ENCODE results near the gene STAP1. TPM values are rescaled to one million over a fixed set of nuclear protein-coding genes. Genes with fewer than 3 reads are reported as not detected.

Gene STAP1
- total RNA-seq, 1 donor from 2014 or later: 19.7 TPM

GRCh38 chr4:67568820-67569219 lies 10.3 kb downstream of the STAP1 start:
- peaks cover 48% of the 10 kb centered on the region for H3K4me1 Mint-ChIP-seq (ENCODE audit: low read depth)
- H3K27ac Mint-ChIP-seq: no peak overlapping the region
- H3K9me3 Mint-ChIP-seq: no peaks in the 10 kb centered on the region
- DNase-seq (ENCODE audit: low spot score): no peak
- intact Hi-C loops (cut with micrococcal nuclease): no loop called here
- H3K27me3 Mint-ChIP-seq (ENCODE audit: insufficient read depth): no peaks in the 10 kb centered on the region
- peaks cover 34% of the 10 kb centered on the region for H3K36me3 Mint-ChIP-seq (ENCODE audit: low read depth)
- H3K4me3 Mint-ChIP-seq: no peak overlapping the region

GRCh38 chr4:67570537-67570936 lies 12.0 kb downstream of the STAP1 start:
- Mint-ChIP-seq H3K4me1 (ENCODE audit: low read depth) (peaks cover 53% of the 10 kb centered on the region), H3K27ac (no peak overlapping the region)

GRCh38 chr4:67571975-67572374 lies 13.4 kb downstream of the STAP1 start:
- no peaks in the 10 kb centered on the region for H3K9me3 Mint-ChIP-seq

More at GRCh38 chr4:67570537-67570936, 12.0 kb downstream of the STAP1 start:
- DNase-seq (ENCODE audit: low spot score): no peak
- Mint-ChIP-seq H3K36me3 (ENCODE audit: low read depth) (peaks cover 40% of the 10 kb centered on the region), H3K27me3 (ENCODE audit: insufficient read depth) (no peaks in the 10 kb centered on the region), H3K4me3 (peak overlapping the region; percentile 28), H3K9me3 (no peaks in the 10 kb centered on the region)
- intact Hi-C loops (cut with micrococcal nuclease): no loop called here

GRCh38 chr4:67573193-67573592 lies 14.7 kb downstream of the STAP1 start:
- peak overlapping the region; percentile 10 for H3K4me3 Mint-ChIP-seq

More at GRCh38 chr4:67571975-67572374, 13.4 kb downstream of the STAP1 start:
- Mint-ChIP-seq H3K27ac (peak overlapping the region; percentile 48), H3K27me3 (ENCODE audit: insufficient read depth) (no peaks in the 10 kb centered on the region), H3K36me3 (ENCODE audit: low read depth) (peaks cover 43% of the 10 kb centered on the region), H3K4me1 (ENCODE audit: low read depth) (peaks cover 58% of the 10 kb centered on the region), H3K4me3 (no peak overlapping the region)
- intact Hi-C loops (cut with micrococcal nuclease): no loop called here
- DNase-seq (ENCODE audit: low spot score): no peak

GRCh38 chr4:67575232-67576058 lies 16.9 kb downstream of the STAP1 start:
- DNase-seq (ENCODE audit: low spot score): no peak
- intact Hi-C loops (cut with micrococcal nuclease): no loop called here
- Mint-ChIP-seq H3K27ac (peak overlapping the region; percentile 83), H3K4me3 (peak overlapping the region; percentile 75), H3K36me3 (ENCODE audit: low read depth) (peaks cover 51% of the 10 kb centered on the region), H3K27me3 (ENCODE audit: insufficient read depth) (no peaks in the 10 kb centered on the region), H3K4me1 (ENCODE audit: low read depth) (peaks cover 51% of the 10 kb centered on the region), H3K9me3 (peaks cover 7% of the 10 kb centered on the region)

More at GRCh38 chr4:67573193-67573592, 14.7 kb downstream of the STAP1 start:
- DNase-seq (ENCODE audit: low spot score): no peak
- H3K36me3 Mint-ChIP-seq (ENCODE audit: low read depth): peaks cover 45% of the 10 kb centered on the region
- no peaks in the 10 kb centered on the region for H3K9me3 Mint-ChIP-seq
- H3K4me1 Mint-ChIP-seq (ENCODE audit: low read depth): peaks cover 55% of the 10 kb centered on the region
- peak overlapping the region; percentile 71 for H3K27ac Mint-ChIP-seq
- no peaks in the 10 kb centered on the region for H3K27me3 Mint-ChIP-seq (ENCODE audit: insufficient read depth)
- intact Hi-C loops (cut with micrococcal nuclease): loop anchor here (1.0 kb wide), 1 partner anchor 8 kb away; no protein-coding TSS in a partner anchor

GRCh38 chr4:67576059-67576466 lies 17.5 kb downstream of the STAP1 start:
- intact Hi-C loops (cut with micrococcal nuclease): no loop called here
- Mint-ChIP-seq H3K27me3 (ENCODE audit: insufficient read depth) (no peaks in the 10 kb centered on the region), H3K4me3 (peak overlapping the region; percentile 75), H3K4me1 (ENCODE audit: low read depth) (peaks cover 55% of the 10 kb centered on the region), H3K27ac (peak overlapping the region; percentile 83), H3K36me3 (ENCODE audit: low read depth) (peaks cover 52% of the 10 kb centered on the region), H3K9me3 (peaks cover 7% of the 10 kb centered on the region)
- DNase-seq (ENCODE audit: low spot score): no peak

GRCh38 chr4:67576538-67576937 lies 18.0 kb downstream of the STAP1 start:
- H3K27me3 Mint-ChIP-seq (ENCODE audit: insufficient read depth): no peaks in the 10 kb centered on the region
- peak overlapping the region; percentile 25 for H3K4me3 Mint-ChIP-seq
- no peak overlapping the region for H3K27ac Mint-ChIP-seq
- intact Hi-C loops (cut with micrococcal nuclease): no loop called here
- H3K4me1 Mint-ChIP-seq (ENCODE audit: low read depth): peaks cover 59% of the 10 kb centered on the region
- H3K9me3 Mint-ChIP-seq: peaks cover 7% of the 10 kb centered on the region
- H3K36me3 Mint-ChIP-seq (ENCODE audit: low read depth): peaks cover 52% of the 10 kb centered on the region
- no peak for DNase-seq (ENCODE audit: low spot score)

GRCh38 chr4:67580577-67580976 lies 22.1 kb downstream of the STAP1 start:
- Mint-ChIP-seq H3K36me3 (ENCODE audit: low read depth) (peaks cover 40% of the 10 kb centered on the region), H3K27ac (peak overlapping the region; percentile 91), H3K27me3 (ENCODE audit: insufficient read depth) (no peaks in the 10 kb centered on the region), H3K9me3 (peaks cover 7% of the 10 kb centered on the region), H3K4me3 (peak overlapping the region; percentile 63), H3K4me1 (ENCODE audit: low read depth) (peaks cover 34% of the 10 kb centered on the region)
- no peak for DNase-seq (ENCODE audit: low spot score)
- intact Hi-C loops (cut with micrococcal nuclease): loop anchor here (2.0 to 10.0 kb wide), 4 partner anchors 14 to 667 kb away; partner anchors contain the start of gene TMPRSS11B

GRCh38 chr4:67581208-67581857 lies 22.8 kb downstream of the STAP1 start:
- Mint-ChIP-seq H3K27ac (peak overlapping the region; percentile 91), H3K4me3 (peak overlapping the region; percentile 63), H3K36me3 (ENCODE audit: low read depth) (peaks cover 39% of the 10 kb centered on the region), H3K27me3 (ENCODE audit: insufficient read depth) (no peaks in the 10 kb centered on the region), H3K9me3 (peaks cover 7% of the 10 kb centered on the region), H3K4me1 (ENCODE audit: low read depth) (peaks cover 26% of the 10 kb centered on the region)
- peak; percentile 27 for DNase-seq (ENCODE audit: low spot score)
- intact Hi-C loops (cut with micrococcal nuclease): loop anchor here (1.0 to 10.0 kb wide), 8 partner anchors 8 to 666 kb away; partner anchors contain the start of genes CENPC, TMPRSS11B and UBA6

GRCh38 chr4:67581913-67582312 lies 23.4 kb downstream of the STAP1 start:
- intact Hi-C loops (cut with micrococcal nuclease): loop anchor here (1.0 to 10.0 kb wide), 8 partner anchors 9 to 665 kb away; partner anchors contain the start of genes CENPC, TMPRSS11B and UBA6
- Mint-ChIP-seq H3K36me3 (ENCODE audit: low read depth) (peaks cover 42% of the 10 kb centered on the region), H3K4me3 (no peak overlapping the region), H3K9me3 (peaks cover 7% of the 10 kb centered on the region), H3K27me3 (ENCODE audit: insufficient read depth) (no peaks in the 10 kb centered on the region), H3K4me1 (ENCODE audit: low read depth) (peaks cover 22% of the 10 kb centered on the region), H3K27ac (peak overlapping the region; percentile 64)
- DNase-seq (ENCODE audit: low spot score): no peak

- Mint-ChIP-seq H3K27ac (no peak overlapping the region), H3K27me3 (ENCODE audit: insufficient read depth) (no peaks in the 10 kb centered on the region), H3K9me3 (peaks cover under 1% of the 10 kb centered on the region), H3K4me3 (no peak overlapping the region), H3K4me1 (ENCODE audit: low read depth) (peaks cover 18% of the 10 kb centered on the region), H3K36me3 (ENCODE audit: low read depth) (peaks cover 38% of the 10 kb centered on the region)
- intact Hi-C loops (cut with micrococcal nuclease): loop anchor here (5.0 to 10.0 kb wide), 2 partner anchors 50 to 663 kb away; partner anchors contain the start of gene TMPRSS11B
- DNase-seq (ENCODE audit: low spot score): no peak
Measured at GRCh38 chr4:67584496-67584895, 26.0 kb downstream of the STAP1 start.

GRCh38 chr4:67587156-67587555 lies 28.6 kb downstream of the STAP1 start:
- H3K36me3 Mint-ChIP-seq (ENCODE audit: low read depth): peaks cover 36% of the 10 kb centered on the region
- DNase-seq (ENCODE audit: low spot score): no peak
- intact Hi-C loops (cut with micrococcal nuclease): loop anchor here (10.0 kb wide), 1 partner anchor 48 kb away; no protein-coding TSS in a partner anchor
- no peaks in the 10 kb centered on the region for H3K4me1 Mint-ChIP-seq (ENCODE audit: low read depth)
- H3K4me3 Mint-ChIP-seq: no peak overlapping the region
- H3K9me3 Mint-ChIP-seq: no peaks in the 10 kb centered on the region
- H3K27ac Mint-ChIP-seq: no peak overlapping the region
- no peaks in the 10 kb centered on the region for H3K27me3 Mint-ChIP-seq (ENCODE audit: insufficient read depth)
